Fibroblast of lung (primary cell): Measurements from ENCODE around the gene AZGP1. TPM values are rescaled to one million over a fixed set of nuclear protein-coding genes. Genes with fewer than 3 reads are reported as not detected.

Experiments
- DNase-seq, 2 donors: peaks; one replicate each; pipeline versions ENCODE4 v3.0.0 to v3.0.0-alpha.2; 2010; ENCODE audit warnings: low read depth in 2 of 2
- H2AFZ ChIP-seq: 2 replicates; pipeline ENCODE4 v1.5.1; 2012; ENCODE audit warnings: low read length, control low read depth, inconsistent platforms
- H3K27ac ChIP-seq: 2 replicates; pipeline ENCODE4 v1.5.1; 2011; ENCODE audit warnings: low read length, control low read depth; ENCODE audit not compliant: insufficient read depth
- H3K27me3 ChIP-seq: 2 replicates; pipeline ENCODE4 v1.5.1; 2011; ENCODE audit warnings: mild to moderate bottlenecking, low read length; ENCODE audit not compliant: control insufficient read depth, insufficient read depth
- H3K36me3 ChIP-seq: 2 replicates; pipeline ENCODE4 v1.5.1; 2011; ENCODE audit warnings: low read length; ENCODE audit not compliant: control insufficient read depth, insufficient read depth
- H3K4me1 ChIP-seq: 2 replicates; pipeline ENCODE4 v1.5.1; 2011; ENCODE audit warnings: low read length; ENCODE audit not compliant: control insufficient read depth, insufficient read depth; ENCODE audit errors: extremely low read depth
- H3K4me2 ChIP-seq: 2 replicates; pipeline ENCODE4 v1.5.1; 2011; ENCODE audit warnings: low read length, control low read depth; ENCODE audit not compliant: insufficient read depth; ENCODE audit errors: extremely low read depth
- H3K4me3 ChIP-seq, 4 experiments: fragments of 200-600 bp in 1 of 4; sonication (generic) in 1 of 4; replicated peaks in 1 of 4; 2 replicates each; pipeline ENCODE4 v1.5.1; 2011 to 2016; ENCODE audit warnings: low read length in 4 of 4, low read depth in 3 of 4, mild to moderate bottlenecking in 3 of 4, control low read depth in 2 of 4, inconsistent platforms in 1 of 4, mixed read lengths in 1 of 4; ENCODE audit not compliant: insufficient read depth in 1 of 4; ENCODE audit errors: control extremely low read depth in 1 of 4
- H3K79me2 ChIP-seq: 2 replicates; pipeline ENCODE4 v1.5.1; 2012; ENCODE audit warnings: mild to moderate bottlenecking, low read length, inconsistent platforms; ENCODE audit not compliant: control insufficient read depth, insufficient read depth
- H3K9ac ChIP-seq: 2 replicates; pipeline ENCODE4 v1.5.1; 2011; ENCODE audit warnings: mild to moderate bottlenecking, low read length, control low read depth; ENCODE audit not compliant: insufficient read depth
- H3K9me3 ChIP-seq: 2 replicates; pipeline ENCODE4 v1.5.1; 2012; ENCODE audit warnings: low read depth, low read length; ENCODE audit not compliant: control insufficient read depth, insufficient read depth
- H4K20me1 ChIP-seq: 2 replicates; pipeline ENCODE4 v1.5.1; 2011; ENCODE audit warnings: low read length; ENCODE audit not compliant: control insufficient read depth, insufficient read depth; ENCODE audit errors: extremely low read depth
- CTCF ChIP-seq, 2 donors: IDR thresholded peaks in 1 of 2; conservative IDR thresholded peaks in 1 of 2; 1 replicate in 1 of 2; 2 replicates in 1 of 2; pipeline ENCODE4 v1.5.1; 2011 to 2012; ENCODE audit warnings: low read length in 2 of 2, control low read depth in 1 of 2, inconsistent platforms in 1 of 2, low read depth in 1 of 2, mild to moderate bottlenecking in 1 of 2
- EZH2 ChIP-seq: IDR thresholded peaks from 2 replicates; pipeline ENCODE4 v1.5.1; 2012; ENCODE audit warnings: low read length, control low read depth, mild to moderate bottlenecking; ENCODE audit errors: missing control alignments
- polyA plus RNA-seq, 2 donors: library from polyadenylated mRNA; depleted of rRNA in 1 of 2; stranded (reverse) in 1 of 2; unstranded in 1 of 2; fragments of >200 nt; gene quantifications; 2 replicates each; pipeline ENCODE4 v1.2.1, GENCODE V29; 2011 to 2012; ENCODE audit warnings: missing spikeins in 1 of 2
- total RNA-seq: library from RNA; depleted of rRNA; stranded (reverse); fragments of >200 nt; gene quantifications from 2 replicates; pipeline ENCODE4 v1.2.1, GENCODE V29; 2014

Gene AZGP1
- total and polyA plus RNA-seq, 2 donors (not counting 1 experiment from before 2014, with no cell fraction given) = not detected

GRCh38 chr7:100022621-100023020 is 46.8 kb upstream of the AZGP1 start:
- Histone ChIP-seq H3K79me2 (peaks cover 33% of the 10 kb centered on the region), H3K27ac (no peak overlapping the region), H2AFZ (no peak overlapping the region), H4K20me1 (no peaks in the 10 kb centered on the region), H3K9ac (no peak overlapping the region), H3K4me1 (no peaks in the 10 kb centered on the region), H3K4me2 (no peak overlapping the region), H3K9me3 (no peaks in the 10 kb centered on the region), H3K27me3 (no peaks in the 10 kb centered on the region), H3K36me3 (peaks cover 15% of the 10 kb centered on the region), H3K4me3 (no peak overlapping the region)
- no peak for DNase-seq
- TF ChIP-seq CTCF (conservative IDR thresholded peaks at IDR 0.05 in 1 of 2, IDR thresholded peaks at IDR 0.05 in 1 of 2; ENCODE audit: low read depth in 1 of 2, low read length in 2 of 2) = no peak
- TF ChIP-seq EZH2 = no peak

- H3K27ac ChIP-seq = no peak overlapping the region
- no peaks in the 10 kb centered on the region for H3K27me3 ChIP-seq
- peak in 1 of 2 donors; percentile 33 for DNase-seq
- TF ChIP-seq EZH2 (no peak), CTCF (conservative IDR thresholded peaks at IDR 0.05 in 1 of 2, IDR thresholded peaks at IDR 0.05 in 1 of 2; ENCODE audit: low read depth in 1 of 2, low read length in 2 of 2) (no peak)
- H3K36me3 ChIP-seq = peaks cover 15% of the 10 kb centered on the region
- no peaks in the 10 kb centered on the region for H3K9me3 ChIP-seq
- no peaks in the 10 kb centered on the region for H4K20me1 ChIP-seq
- H3K4me1 ChIP-seq = peaks cover 2% of the 10 kb centered on the region
- H3K79me2 ChIP-seq = peaks cover 47% of the 10 kb centered on the region
- no peak overlapping the region for H3K4me3 ChIP-seq
- no peak overlapping the region for H3K4me2 ChIP-seq
- H2AFZ ChIP-seq = no peak overlapping the region
- no peak overlapping the region for H3K9ac ChIP-seq
These were observed 45.5 kb upstream of the AZGP1 start for GRCh38 chr7:100021297-100021696.

- Histone ChIP-seq H3K36me3 (peaks cover 10% of the 10 kb centered on the region), H3K9ac (no peak overlapping the region), H3K4me2 (no peak overlapping the region), H3K4me1 (peaks cover 2% of the 10 kb centered on the region), H3K27me3 (no peaks in the 10 kb centered on the region), H3K79me2 (peaks cover 54% of the 10 kb centered on the region), H3K9me3 (no peaks in the 10 kb centered on the region), H3K4me3 (no peak overlapping the region), H2AFZ (no peak overlapping the region), H4K20me1 (no peaks in the 10 kb centered on the region), H3K27ac (no peak overlapping the region)
- DNase-seq = no peak
- no peak for TF ChIP-seq EZH2
- no peak for TF ChIP-seq CTCF (conservative IDR thresholded peaks at IDR 0.05 in 1 of 2, IDR thresholded peaks at IDR 0.05 in 1 of 2; ENCODE audit: low read depth in 1 of 2, low read length in 2 of 2)
These were observed 44.1 kb upstream of the AZGP1 start for GRCh38 chr7:100019908-100020307.
